ENCODE data around the gene UCK2. TPM values are rescaled to one million over a fixed set of nuclear protein-coding genes. Genes with fewer than 3 reads are reported as not detected.
A peak's percentile ranks its signal among the peaks of the same experiment; 100 is the strongest.

The UCK2 gene
- total and polyA plus RNA-seq, 10 of the 15 experiments (the other 5 are each of a cell fraction or from before 2014, with no cell fraction given), result 55.3 to 106 (median 84.9) TPM

DNA sequence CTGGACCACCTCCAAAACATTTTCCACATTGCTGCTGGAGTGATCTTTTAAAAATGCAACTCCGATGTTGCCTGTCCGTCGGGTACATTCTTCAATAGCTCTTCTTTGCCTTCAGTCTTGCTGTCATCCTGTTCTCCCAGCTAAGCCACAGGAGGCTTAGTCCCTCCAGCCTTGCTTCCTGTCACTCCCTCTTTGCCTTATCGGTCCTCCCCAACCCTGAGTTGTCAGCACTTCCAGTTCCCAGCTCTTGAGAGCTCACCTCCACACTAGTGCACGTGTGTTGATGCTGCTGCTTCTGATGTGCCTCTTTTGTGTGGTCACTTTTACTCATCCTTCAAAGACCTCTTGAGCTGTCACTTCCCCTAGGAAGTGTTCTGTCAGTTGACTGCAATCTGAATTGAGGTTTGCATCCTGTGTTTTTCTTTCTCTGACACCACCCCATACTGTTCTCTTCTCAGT is 15.3 kb downstream of the UCK2 start (continued):
- no peak for TF ChIP-seq USF2 (IDR thresholded peaks at IDR 0.05; ENCODE audit: borderline replicate concordance, low read depth, low read length)
- no peak for TF ChIP-seq PAX8 (IDR thresholded peaks at IDR 0.05)
- TF ChIP-seq SRF (IDR thresholded peaks at IDR 0.05; ENCODE audit: low read depth in 2 of 2, low read length in 2 of 2), result no peak
- no peak for TF ChIP-seq FOXK2 (IDR thresholded peaks at IDR 0.05)
- TF ChIP-seq STAT3 (IDR thresholded peaks at IDR 0.05; ENCODE audit: low read depth, low read length), result no peak
- peak; percentile 50; the same call in 1 of the 2 replicates for TF ChIP-seq SPI1 (IDR thresholded peaks at IDR 0.05; ENCODE audit: borderline replicate concordance, insufficient read depth, low read depth, low read length)
- no peak for TF ChIP-seq MEF2A (IDR thresholded peaks at IDR 0.05; ENCODE audit: insufficient read depth, low read depth, low read length)
- peak; percentile 72 to 73; a peak in 3 of 4 replicates for TF ChIP-seq IKZF2 (IDR thresholded peaks at IDR 0.05)
- TF ChIP-seq MTA3 (IDR thresholded peaks at IDR 0.05; ENCODE audit: borderline replicate concordance, low read length), result no peak
- no peak for TF ChIP-seq RELA (IDR thresholded peaks at IDR 0.05; ENCODE audit: borderline replicate concordance, partially characterized antibody)
- no peak for TF ChIP-seq SP1 (IDR thresholded peaks at IDR 0.05; ENCODE audit: low read depth, low read length)
- no peak for TF ChIP-seq MTA2 (IDR thresholded peaks at IDR 0.05; ENCODE audit: low read depth)
- TF ChIP-seq, protein P1, sequence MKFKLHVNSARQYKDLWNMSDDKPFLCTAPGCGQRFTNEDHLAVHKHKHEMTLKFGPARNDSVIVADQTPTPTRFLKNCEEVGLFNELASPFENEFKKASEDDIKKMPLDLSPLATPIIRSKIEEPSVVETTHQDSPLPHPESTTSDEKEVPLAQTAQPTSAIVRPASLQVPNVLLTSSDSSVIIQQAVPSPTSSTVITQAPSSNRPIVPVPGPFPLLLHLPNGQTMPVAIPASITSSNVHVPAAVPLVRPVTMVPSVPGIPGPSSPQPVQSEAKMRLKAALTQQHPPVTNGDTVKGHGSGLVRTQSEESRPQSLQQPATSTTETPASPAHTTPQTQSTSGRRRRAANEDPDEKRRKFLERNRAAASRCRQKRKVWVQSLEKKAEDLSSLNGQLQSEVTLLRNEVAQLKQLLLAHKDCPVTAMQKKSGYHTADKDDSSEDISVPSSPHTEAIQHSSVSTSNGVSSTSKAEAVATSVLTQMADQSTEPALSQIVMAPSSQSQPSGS (IDR thresholded peaks at IDR 0.05; ENCODE audit: low read length), result no peak
- no peak for TF ChIP-seq MYC (IDR thresholded peaks at IDR 0.05; ENCODE audit: insufficient read depth, insufficient read length, insufficient replicate concordance, low read length, severe bottlenecking)
- no peak for TF ChIP-seq ZNF622 (IDR thresholded peaks at IDR 0.05)
- TF ChIP-seq, protein P2, sequence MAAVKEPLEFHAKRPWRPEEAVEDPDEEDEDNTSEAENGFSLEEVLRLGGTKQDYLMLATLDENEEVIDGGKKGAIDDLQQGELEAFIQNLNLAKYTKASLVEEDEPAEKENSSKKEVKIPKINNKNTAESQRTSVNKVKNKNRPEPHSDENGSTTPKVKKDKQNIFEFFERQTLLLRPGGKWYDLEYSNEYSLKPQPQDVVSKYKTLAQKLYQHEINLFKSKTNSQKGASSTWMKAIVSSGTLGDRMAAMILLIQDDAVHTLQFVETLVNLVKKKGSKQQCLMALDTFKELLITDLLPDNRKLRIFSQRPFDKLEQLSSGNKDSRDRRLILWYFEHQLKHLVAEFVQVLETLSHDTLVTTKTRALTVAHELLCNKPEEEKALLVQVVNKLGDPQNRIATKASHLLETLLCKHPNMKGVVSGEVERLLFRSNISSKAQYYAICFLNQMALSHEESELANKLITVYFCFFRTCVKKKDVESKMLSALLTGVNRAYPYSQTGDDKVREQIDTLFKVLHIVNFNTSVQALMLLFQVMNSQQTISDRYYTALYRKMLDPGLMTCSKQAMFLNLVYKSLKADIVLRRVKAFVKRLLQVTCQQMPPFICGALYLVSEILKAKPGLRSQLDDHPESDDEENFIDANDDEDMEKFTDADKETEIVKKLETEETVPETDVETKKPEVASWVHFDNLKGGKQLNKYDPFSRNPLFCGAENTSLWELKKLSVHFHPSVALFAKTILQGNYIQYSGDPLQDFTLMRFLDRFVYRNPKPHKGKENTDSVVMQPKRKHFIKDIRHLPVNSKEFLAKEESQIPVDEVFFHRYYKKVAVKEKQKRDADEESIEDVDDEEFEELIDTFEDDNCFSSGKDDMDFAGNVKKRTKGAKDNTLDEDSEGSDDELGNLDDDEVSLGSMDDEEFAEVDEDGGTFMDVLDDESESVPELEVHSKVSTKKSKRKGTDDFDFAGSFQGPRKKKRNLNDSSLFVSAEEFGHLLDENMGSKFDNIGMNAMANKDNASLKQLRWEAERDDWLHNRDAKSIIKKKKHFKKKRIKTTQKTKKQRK (IDR thresholded peaks at IDR 0.05; ENCODE audit: low read depth, low read length), result no peak
- TF ChIP-seq SIN3A (IDR thresholded peaks at IDR 0.05; ENCODE audit: low read depth, low read length), result no peak
- TF ChIP-seq ASH2L (IDR thresholded peaks at IDR 0.05; ENCODE audit: borderline replicate concordance, low read depth), result no peak
- TF ChIP-seq IRF4 (IDR thresholded peaks at IDR 0.05; ENCODE audit: low read depth, low read length), result peak; percentile 52; the same call in 1 of the 2 replicates
- no peak for TF ChIP-seq RFX5 (IDR thresholded peaks at IDR 0.05; ENCODE audit: low read depth, low read length)
- TF ChIP-seq, protein P3, sequence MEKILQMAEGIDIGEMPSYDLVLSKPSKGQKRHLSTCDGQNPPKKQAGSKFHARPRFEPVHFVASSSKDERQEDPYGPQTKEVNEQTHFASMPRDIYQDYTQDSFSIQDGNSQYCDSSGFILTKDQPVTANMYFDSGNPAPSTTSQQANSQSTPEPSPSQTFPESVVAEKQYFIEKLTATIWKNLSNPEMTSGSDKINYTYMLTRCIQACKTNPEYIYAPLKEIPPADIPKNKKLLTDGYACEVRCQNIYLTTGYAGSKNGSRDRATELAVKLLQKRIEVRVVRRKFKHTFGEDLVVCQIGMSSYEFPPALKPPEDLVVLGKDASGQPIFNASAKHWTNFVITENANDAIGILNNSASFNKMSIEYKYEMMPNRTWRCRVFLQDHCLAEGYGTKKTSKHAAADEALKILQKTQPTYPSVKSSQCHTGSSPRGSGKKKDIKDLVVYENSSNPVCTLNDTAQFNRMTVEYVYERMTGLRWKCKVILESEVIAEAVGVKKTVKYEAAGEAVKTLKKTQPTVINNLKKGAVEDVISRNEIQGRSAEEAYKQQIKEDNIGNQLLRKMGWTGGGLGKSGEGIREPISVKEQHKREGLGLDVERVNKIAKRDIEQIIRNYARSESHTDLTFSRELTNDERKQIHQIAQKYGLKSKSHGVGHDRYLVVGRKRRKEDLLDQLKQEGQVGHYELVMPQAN (conservative IDR thresholded peaks at IDR 0.05), result no peak
